HG02981 (cell line): ENCODE measurements around the gene HOMER1.

Experiments
- ATAC-seq: cut with Tn5 transposase; IDR thresholded peaks from one replicate; pipeline ENCODE4 v1.9.1; 2021; ENCODE audit warnings: mild to moderate bottlenecking, moderate library complexity; ENCODE audit not compliant: unreplicated experiment

HOMER1 gene

GRCh38 chr5:79513704-79514390, at the start of gene HOMER1:
Gene HOMER1, minus strand, starts transcription at chr5:79514134. Its CDS starts 1,360 bp downstream, at chr5:79512774.
- peak; percentile 50 for ATAC-seq

- no peak for ATAC-seq
These were observed 49.3 kb upstream of the HOMER1 start for GRCh38 chr5:79563247-79563590.

- no peak for ATAC-seq
These were observed 48.7 kb upstream of the HOMER1 start for GRCh38 chr5:79562351-79563246.

- ATAC-seq = no peak
These were observed 47.6 kb upstream of the HOMER1 start for GRCh38 chr5:79561525-79561893.

GRCh38 chr5:79560771-79561524, 47.0 kb upstream of the HOMER1 start:
- ATAC-seq = peak; percentile 79

- ATAC-seq = no peak
These were observed 41.5 kb upstream of the HOMER1 start for GRCh38 chr5:79555418-79555817.

- no peak for ATAC-seq
These were observed 39.0 kb upstream of the HOMER1 start for GRCh38 chr5:79552984-79553383.

- no peak for ATAC-seq
These were observed 34.0 kb upstream of the HOMER1 start for GRCh38 chr5:79547982-79548381.

GRCh38 chr5:79547429-79547822, 33.5 kb upstream of the HOMER1 start:
- ATAC-seq = no peak

GRCh38 chr5:79546782-79547428, 33.0 kb upstream of the HOMER1 start:
- ATAC-seq = no peak

GRCh38 chr5:79544131-79544530, 30.2 kb upstream of the HOMER1 start:
- no peak for ATAC-seq

GRCh38 chr5:79540939-79541338, 27.0 kb upstream of the HOMER1 start:
- ATAC-seq = no peak

- no peak for ATAC-seq
These were observed 22.4 kb upstream of the HOMER1 start for GRCh38 chr5:79536193-79536906.

- ATAC-seq = no peak
These were observed 21.7 kb upstream of the HOMER1 start for GRCh38 chr5:79535477-79536192.

- no peak for ATAC-seq
These were observed 15.2 kb upstream of the HOMER1 start for GRCh38 chr5:79529110-79529509.

GRCh38 chr5:79527431-79527830, 13.5 kb upstream of the HOMER1 start:
- no peak for ATAC-seq

GRCh38 chr5:79526928-79527327, 13.0 kb upstream of the HOMER1 start:
- no peak for ATAC-seq

- ATAC-seq = no peak
These were observed 12.6 kb upstream of the HOMER1 start for GRCh38 chr5:79526493-79526892.

- ATAC-seq = no peak
These were observed 7.2 kb upstream of the HOMER1 start for GRCh38 chr5:79521156-79521555.

- no peak for ATAC-seq
These were observed 4.8 kb upstream of the HOMER1 start for GRCh38 chr5:79518718-79519117.
